ENCODE results near the gene ATF2.

Gene ATF2

DNA sequence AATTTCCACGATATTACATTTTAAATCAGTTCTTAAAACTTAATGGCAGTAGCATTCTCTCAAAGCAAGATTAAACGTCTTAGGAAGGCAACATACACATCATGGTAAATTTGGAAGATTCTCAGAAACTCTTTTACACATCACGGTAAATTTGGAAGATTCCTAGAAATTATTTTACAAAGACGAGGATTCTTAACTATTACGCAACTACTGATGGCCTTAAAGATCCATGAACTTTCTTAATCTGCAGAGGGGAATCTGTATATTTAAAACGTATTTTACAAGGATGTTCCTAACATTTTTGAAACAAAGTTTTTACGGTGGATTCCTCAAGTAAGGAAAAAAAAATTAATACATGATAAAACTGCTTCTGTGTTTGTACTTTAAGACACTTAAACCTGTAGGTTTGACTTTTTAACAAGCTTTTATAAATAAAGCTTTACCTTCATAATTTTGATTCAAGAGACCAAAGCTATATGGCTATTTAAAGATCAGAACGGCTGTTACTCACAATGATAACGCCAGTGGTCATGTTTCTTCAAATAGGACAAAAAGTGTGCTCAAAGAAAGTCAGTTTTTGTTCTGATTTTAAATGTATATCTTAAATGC is 1.7 kb downstream of the ATF2 start:
- TF ChIP-seq TAF1 (IDR thresholded peaks at IDR 0.05; ENCODE audit: borderline replicate concordance, insufficient read depth, low read length): no peak
- no peak for TF ChIP-seq FOXP2 (optimal IDR thresholded peaks at IDR 0.05; ENCODE audit: borderline replicate concordance, extremely low read depth, extremely low read length, insufficient read depth)
- no peak for TF ChIP-seq POLR2AphosphoS5 (IDR thresholded peaks at IDR 0.05; ENCODE audit: low read depth, low read length)
- TF ChIP-seq, protein P1, sequence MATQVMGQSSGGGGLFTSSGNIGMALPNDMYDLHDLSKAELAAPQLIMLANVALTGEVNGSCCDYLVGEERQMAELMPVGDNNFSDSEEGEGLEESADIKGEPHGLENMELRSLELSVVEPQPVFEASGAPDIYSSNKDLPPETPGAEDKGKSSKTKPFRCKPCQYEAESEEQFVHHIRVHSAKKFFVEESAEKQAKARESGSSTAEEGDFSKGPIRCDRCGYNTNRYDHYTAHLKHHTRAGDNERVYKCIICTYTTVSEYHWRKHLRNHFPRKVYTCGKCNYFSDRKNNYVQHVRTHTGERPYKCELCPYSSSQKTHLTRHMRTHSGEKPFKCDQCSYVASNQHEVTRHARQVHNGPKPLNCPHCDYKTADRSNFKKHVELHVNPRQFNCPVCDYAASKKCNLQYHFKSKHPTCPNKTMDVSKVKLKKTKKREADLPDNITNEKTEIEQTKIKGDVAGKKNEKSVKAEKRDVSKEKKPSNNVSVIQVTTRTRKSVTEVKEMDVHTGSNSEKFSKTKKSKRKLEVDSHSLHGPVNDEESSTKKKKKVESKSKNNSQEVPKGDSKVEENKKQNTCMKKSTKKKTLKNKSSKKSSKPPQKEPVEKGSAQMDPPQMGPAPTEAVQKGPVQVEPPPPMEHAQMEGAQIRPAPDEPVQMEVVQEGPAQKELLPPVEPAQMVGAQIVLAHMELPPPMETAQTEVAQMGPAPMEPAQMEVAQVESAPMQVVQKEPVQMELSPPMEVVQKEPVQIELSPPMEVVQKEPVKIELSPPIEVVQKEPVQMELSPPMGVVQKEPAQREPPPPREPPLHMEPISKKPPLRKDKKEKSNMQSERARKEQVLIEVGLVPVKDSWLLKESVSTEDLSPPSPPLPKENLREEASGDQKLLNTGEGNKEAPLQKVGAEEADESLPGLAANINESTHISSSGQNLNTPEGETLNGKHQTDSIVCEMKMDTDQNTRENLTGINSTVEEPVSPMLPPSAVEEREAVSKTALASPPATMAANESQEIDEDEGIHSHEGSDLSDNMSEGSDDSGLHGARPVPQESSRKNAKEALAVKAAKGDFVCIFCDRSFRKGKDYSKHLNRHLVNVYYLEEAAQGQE (IDR thresholded peaks at IDR 0.05; ENCODE audit: insufficient read depth in 1 of 2, low read depth in 2 of 2, low read length in 2 of 2): no peak

DNA sequence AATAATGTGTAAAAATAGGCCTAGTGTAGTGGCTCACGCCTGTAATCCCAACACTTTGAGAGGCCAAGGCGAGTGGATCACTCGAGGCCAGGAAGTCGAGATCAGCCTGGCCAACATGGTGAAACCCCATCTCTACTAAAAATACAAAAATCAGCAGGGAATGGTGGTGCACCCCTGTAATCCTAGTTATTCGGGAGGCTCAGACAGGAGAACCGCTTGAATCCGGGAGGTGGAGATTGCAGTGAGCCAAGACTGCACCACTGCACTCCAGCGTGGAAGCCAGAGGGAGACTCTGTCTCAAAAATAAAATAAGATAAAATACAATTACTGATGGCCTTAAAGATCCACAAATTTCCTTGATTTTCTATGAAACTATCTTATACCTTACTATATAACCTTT is 3.8 kb downstream of the ATF2 start:
- TF ChIP-seq FOXP2 (optimal IDR thresholded peaks at IDR 0.05; ENCODE audit: borderline replicate concordance, extremely low read depth, extremely low read length, insufficient read depth) (no peak), POLR2AphosphoS5 (IDR thresholded peaks at IDR 0.05; ENCODE audit: low read depth, low read length) (no peak), SIN3A (IDR thresholded peaks at IDR 0.05; ENCODE audit: borderline replicate concordance, insufficient read depth, low read length) (no peak), TAF1 (IDR thresholded peaks at IDR 0.05; ENCODE audit: borderline replicate concordance, insufficient read depth, low read length) (no peak)
- TF ChIP-seq, protein P1 (IDR thresholded peaks at IDR 0.05; ENCODE audit: insufficient read depth in 1 of 2, low read depth in 2 of 2, low read length in 2 of 2): no peak

DNA sequence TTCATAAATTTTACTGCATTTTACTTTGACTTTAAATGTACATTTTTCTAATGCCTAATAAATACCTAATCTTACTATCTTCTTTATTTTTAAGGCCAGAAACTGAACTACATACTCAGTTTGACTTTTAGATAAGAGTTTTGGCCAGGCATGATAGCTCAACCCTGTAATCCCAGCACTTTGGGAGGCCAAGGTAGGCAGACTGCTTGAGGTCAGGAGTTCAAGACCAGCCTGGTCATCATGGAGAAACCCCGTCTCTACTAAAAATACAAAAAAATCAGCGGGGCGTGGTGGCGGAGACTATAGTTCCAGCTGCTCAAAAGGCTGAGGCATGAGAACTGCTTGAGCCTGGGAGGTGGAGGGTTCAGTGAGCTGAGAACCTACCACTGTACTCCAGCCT is 9.1 kb downstream of the ATF2 start:
- no peak for TF ChIP-seq POLR2AphosphoS5 (IDR thresholded peaks at IDR 0.05; ENCODE audit: low read depth, low read length)
- TF ChIP-seq, protein P1 (IDR thresholded peaks at IDR 0.05; ENCODE audit: insufficient read depth in 1 of 2, low read depth in 2 of 2, low read length in 2 of 2): no peak
- no peak for TF ChIP-seq FOXP2 (optimal IDR thresholded peaks at IDR 0.05; ENCODE audit: borderline replicate concordance, extremely low read depth, extremely low read length, insufficient read depth)
- no peak for TF ChIP-seq SIN3A (IDR thresholded peaks at IDR 0.05; ENCODE audit: borderline replicate concordance, insufficient read depth, low read length)
- TF ChIP-seq TAF1 (IDR thresholded peaks at IDR 0.05; ENCODE audit: borderline replicate concordance, insufficient read depth, low read length): no peak

DNA sequence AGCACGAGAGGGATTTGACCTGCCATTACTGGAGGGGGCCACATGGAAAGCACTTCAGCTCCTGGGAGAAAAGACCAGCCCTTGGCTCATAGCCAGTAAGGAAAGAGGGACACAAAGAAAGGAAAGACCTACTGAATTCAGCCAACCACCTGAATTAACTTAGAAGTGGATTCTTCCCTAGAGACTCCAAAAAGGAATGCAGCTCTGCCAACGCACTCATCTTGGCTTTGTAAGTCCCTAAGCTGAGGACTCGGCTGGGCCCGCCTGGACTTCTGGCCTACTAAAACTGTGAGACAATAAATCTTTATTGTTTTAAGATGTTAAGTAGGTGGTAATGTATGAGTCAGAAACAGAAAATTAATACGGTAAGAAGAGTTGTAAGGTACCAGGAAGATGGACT is 11.5 kb downstream of the ATF2 start:
- no peak for TF ChIP-seq FOXP2 (optimal IDR thresholded peaks at IDR 0.05; ENCODE audit: borderline replicate concordance, extremely low read depth, extremely low read length, insufficient read depth)
- TF ChIP-seq SIN3A (IDR thresholded peaks at IDR 0.05; ENCODE audit: borderline replicate concordance, insufficient read depth, low read length): no peak
- no peak for TF ChIP-seq POLR2AphosphoS5 (IDR thresholded peaks at IDR 0.05; ENCODE audit: low read depth, low read length)
- no peak for TF ChIP-seq TAF1 (IDR thresholded peaks at IDR 0.05; ENCODE audit: borderline replicate concordance, insufficient read depth, low read length)

DNA sequence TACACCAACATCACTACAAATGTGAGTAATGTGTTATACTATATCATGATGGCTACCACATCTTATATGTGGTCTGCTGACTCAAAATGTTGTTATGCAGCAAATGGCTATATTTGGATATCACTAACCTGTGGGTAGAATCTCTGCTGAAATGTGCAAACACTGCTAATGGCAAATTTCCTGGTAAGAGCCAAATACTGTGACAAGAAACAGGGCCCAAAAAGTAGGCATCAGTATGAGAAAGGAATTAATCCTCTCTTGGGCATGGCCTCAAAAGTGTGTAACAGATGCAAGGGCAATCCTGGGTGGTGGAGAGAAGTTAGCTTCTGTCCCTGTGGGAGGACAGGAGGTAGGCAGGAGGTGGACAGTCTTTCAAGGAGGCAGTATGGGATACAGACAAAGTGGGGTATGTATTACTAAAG is 13.3 kb downstream of the ATF2 start:
- TF ChIP-seq SIN3A (IDR thresholded peaks at IDR 0.05; ENCODE audit: borderline replicate concordance, insufficient read depth, low read length): no peak
- TF ChIP-seq, protein P1 (IDR thresholded peaks at IDR 0.05; ENCODE audit: insufficient read depth in 1 of 2, low read depth in 2 of 2, low read length in 2 of 2): no peak
- no peak for TF ChIP-seq TAF1 (IDR thresholded peaks at IDR 0.05; ENCODE audit: borderline replicate concordance, insufficient read depth, low read length)
- no peak for TF ChIP-seq FOXP2 (optimal IDR thresholded peaks at IDR 0.05; ENCODE audit: borderline replicate concordance, extremely low read depth, extremely low read length, insufficient read depth)
- TF ChIP-seq POLR2AphosphoS5 (IDR thresholded peaks at IDR 0.05; ENCODE audit: low read depth, low read length): no peak

Measured in PFSK-1 (cell line).